ENCODE data around the gene CLIC6.

GRCh38 chr21:34623516-34623915 lies 45.3 kb upstream of the CLIC6 start:
- TF ChIP-seq CTCF (IDR thresholded peaks at IDR 0.05) (no peak), POLR2A (IDR thresholded peaks at IDR 0.05) (no peak)

All from testis (tissue), 2 donors.